ENCODE data around the gene HEPN1. TPM values are rescaled to one million over a fixed set of nuclear protein-coding genes. Genes with fewer than 3 reads are reported as not detected.

The HEPN1 gene
- total and polyA plus RNA-seq, 9 of the 15 experiments (the other 6 are each of a cell fraction or from before 2014, with no cell fraction given), result not detected

GRCh38 chr11:124953753-124954589 lies 34.9 kb downstream of the HEPN1 start, which contains the start of gene CCDC15 (continued):
- no peak for TF ChIP-seq ZNF175 (CRISPR knock-in tag; IDR thresholded peaks at IDR 0.05; ENCODE audit: low read depth)
- 0 out of 2 replicates have a peak, but pooled peaks have one; percentile 36 for TF ChIP-seq ZNF143 (CRISPR knock-in tag; IDR thresholded peaks at IDR 0.05)
- peak; percentile 36; the same call in 1 of the 2 replicates for TF ChIP-seq SMARCE1 (IDR thresholded peaks at IDR 0.05)
- no peak for TF ChIP-seq MITF (IDR thresholded peaks at IDR 0.05)
- TF ChIP-seq ILK (tag; IDR thresholded peaks at IDR 0.05; ENCODE audit: borderline replicate concordance, low read depth), result no peak
- TF ChIP-seq CBX3 (IDR thresholded peaks at IDR 0.05; ENCODE audit: borderline replicate concordance in 1 of 2, low read length in 2 of 2), result no peak; a peak in 1 of 3 replicates
- TF ChIP-seq MTA3 (IDR thresholded peaks at IDR 0.05; ENCODE audit: borderline replicate concordance), result peak; percentile 47; the same call in 1 of the 2 replicates
- TF ChIP-seq, protein P1, sequence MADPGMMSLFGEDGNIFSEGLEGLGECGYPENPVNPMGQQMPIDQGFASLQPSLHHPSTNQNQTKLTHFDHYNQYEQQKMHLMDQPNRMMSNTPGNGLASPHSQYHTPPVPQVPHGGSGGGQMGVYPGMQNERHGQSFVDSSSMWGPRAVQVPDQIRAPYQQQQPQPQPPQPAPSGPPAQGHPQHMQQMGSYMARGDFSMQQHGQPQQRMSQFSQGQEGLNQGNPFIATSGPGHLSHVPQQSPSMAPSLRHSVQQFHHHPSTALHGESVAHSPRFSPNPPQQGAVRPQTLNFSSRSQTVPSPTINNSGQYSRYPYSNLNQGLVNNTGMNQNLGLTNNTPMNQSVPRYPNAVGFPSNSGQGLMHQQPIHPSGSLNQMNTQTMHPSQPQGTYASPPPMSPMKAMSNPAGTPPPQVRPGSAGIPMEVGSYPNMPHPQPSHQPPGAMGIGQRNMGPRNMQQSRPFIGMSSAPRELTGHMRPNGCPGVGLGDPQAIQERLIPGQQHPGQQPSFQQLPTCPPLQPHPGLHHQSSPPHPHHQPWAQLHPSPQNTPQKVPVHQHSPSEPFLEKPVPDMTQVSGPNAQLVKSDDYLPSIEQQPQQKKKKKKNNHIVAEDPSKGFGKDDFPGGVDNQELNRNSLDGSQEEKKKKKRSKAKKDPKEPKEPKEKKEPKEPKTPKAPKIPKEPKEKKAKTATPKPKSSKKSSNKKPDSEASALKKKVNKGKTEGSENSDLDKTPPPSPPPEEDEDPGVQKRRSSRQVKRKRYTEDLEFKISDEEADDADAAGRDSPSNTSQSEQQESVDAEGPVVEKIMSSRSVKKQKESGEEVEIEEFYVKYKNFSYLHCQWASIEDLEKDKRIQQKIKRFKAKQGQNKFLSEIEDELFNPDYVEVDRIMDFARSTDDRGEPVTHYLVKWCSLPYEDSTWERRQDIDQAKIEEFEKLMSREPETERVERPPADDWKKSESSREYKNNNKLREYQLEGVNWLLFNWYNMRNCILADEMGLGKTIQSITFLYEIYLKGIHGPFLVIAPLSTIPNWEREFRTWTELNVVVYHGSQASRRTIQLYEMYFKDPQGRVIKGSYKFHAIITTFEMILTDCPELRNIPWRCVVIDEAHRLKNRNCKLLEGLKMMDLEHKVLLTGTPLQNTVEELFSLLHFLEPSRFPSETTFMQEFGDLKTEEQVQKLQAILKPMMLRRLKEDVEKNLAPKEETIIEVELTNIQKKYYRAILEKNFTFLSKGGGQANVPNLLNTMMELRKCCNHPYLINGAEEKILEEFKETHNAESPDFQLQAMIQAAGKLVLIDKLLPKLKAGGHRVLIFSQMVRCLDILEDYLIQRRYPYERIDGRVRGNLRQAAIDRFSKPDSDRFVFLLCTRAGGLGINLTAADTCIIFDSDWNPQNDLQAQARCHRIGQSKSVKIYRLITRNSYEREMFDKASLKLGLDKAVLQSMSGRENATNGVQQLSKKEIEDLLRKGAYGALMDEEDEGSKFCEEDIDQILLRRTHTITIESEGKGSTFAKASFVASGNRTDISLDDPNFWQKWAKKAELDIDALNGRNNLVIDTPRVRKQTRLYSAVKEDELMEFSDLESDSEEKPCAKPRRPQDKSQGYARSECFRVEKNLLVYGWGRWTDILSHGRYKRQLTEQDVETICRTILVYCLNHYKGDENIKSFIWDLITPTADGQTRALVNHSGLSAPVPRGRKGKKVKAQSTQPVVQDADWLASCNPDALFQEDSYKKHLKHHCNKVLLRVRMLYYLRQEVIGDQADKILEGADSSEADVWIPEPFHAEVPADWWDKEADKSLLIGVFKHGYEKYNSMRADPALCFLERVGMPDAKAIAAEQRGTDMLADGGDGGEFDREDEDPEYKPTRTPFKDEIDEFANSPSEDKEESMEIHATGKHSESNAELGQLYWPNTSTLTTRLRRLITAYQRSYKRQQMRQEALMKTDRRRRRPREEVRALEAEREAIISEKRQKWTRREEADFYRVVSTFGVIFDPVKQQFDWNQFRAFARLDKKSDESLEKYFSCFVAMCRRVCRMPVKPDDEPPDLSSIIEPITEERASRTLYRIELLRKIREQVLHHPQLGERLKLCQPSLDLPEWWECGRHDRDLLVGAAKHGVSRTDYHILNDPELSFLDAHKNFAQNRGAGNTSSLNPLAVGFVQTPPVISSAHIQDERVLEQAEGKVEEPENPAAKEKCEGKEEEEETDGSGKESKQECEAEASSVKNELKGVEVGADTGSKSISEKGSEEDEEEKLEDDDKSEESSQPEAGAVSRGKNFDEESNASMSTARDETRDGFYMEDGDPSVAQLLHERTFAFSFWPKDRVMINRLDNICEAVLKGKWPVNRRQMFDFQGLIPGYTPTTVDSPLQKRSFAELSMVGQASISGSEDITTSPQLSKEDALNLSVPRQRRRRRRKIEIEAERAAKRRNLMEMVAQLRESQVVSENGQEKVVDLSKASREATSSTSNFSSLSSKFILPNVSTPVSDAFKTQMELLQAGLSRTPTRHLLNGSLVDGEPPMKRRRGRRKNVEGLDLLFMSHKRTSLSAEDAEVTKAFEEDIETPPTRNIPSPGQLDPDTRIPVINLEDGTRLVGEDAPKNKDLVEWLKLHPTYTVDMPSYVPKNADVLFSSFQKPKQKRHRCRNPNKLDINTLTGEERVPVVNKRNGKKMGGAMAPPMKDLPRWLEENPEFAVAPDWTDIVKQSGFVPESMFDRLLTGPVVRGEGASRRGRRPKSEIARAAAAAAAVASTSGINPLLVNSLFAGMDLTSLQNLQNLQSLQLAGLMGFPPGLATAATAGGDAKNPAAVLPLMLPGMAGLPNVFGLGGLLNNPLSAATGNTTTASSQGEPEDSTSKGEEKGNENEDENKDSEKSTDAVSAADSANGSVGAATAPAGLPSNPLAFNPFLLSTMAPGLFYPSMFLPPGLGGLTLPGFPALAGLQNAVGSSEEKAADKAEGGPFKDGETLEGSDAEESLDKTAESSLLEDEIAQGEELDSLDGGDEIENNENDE (IDR thresholded peaks at IDR 0.05; ENCODE audit: low read depth, low read length), result peak; percentile 80
- no peak for TF ChIP-seq TCFL5 (CRISPR knock-in tag; conservative IDR thresholded peaks at IDR 0.05)
- TF ChIP-seq HCFC1 (IDR thresholded peaks at IDR 0.05; ENCODE audit: low read depth, low read length), result peak; percentile 51
- no peak for TF ChIP-seq SREBF1 (IDR thresholded peaks at IDR 0.05; ENCODE audit: borderline replicate concordance, low read depth, low read length)
- TF ChIP-seq ELK1 (CRISPR knock-in tag; IDR thresholded peaks at IDR 0.05), result no peak
- no peak for TF ChIP-seq SLC30A9 (CRISPR knock-in tag; IDR thresholded peaks at IDR 0.05)

Measured in K562 (cell line).